ENCODE data around the gene RTN4. TPM values are rescaled to one million over a fixed set of nuclear protein-coding genes. Genes with fewer than 3 reads are reported as not detected.

Gene RTN4
- total RNA-seq, 4 donors from 2014 or later: 183 to 259 (median 244) TPM

GRCh38 chr2:55025627-55026026 lies 24.6 kb downstream of the RTN4 start:
- H3K27me3 ChIP-seq: no peaks in the 10 kb centered on the region
- H3K36me3 ChIP-seq: no peaks in the 10 kb centered on the region
- H3K4me1 ChIP-seq: peaks cover 10 to 18% of the 10 kb centered on the region in 2 donors
- DNase-seq (no peak), ATAC-seq (no peak)
- no peak overlapping the region for H3K27ac ChIP-seq
- no peak overlapping the region for H3K4me3 ChIP-seq
- no peaks in the 10 kb centered on the region for H3K9me3 ChIP-seq
- in situ Hi-C loops (cut with MboI; ENCODE audit: low sequenced_read_pairs in 4 of 4) (loop anchor here in 1 of 4 donors (25.0 kb wide), 3 partner anchors 313 to 913 kb away; partner anchors contain the start of genes ACYP2, CCDC88A and EML6), intact Hi-C loops (cut with DNase I; ENCODE audit: low total_unique reads) (no loop called here)
- no peak for TF ChIP-seq CTCF (IDR thresholded peaks at IDR 0.05 in 4 of 5, conservative IDR thresholded peaks at IDR 0.05 in 1 of 5)

GRCh38 chr2:55025082-55025481 lies 25.2 kb downstream of the RTN4 start:
- Histone ChIP-seq H3K9me3 (no peaks in the 10 kb centered on the region), H3K27ac (no peak overlapping the region), H3K4me3 (no peak overlapping the region), H3K4me1 (peaks cover 10 to 18% of the 10 kb centered on the region in 2 donors), H3K36me3 (no peaks in the 10 kb centered on the region), H3K27me3 (no peaks in the 10 kb centered on the region)
- in situ Hi-C loops (cut with MboI; ENCODE audit: low sequenced_read_pairs in 4 of 4) (loop anchor here in 1 of 4 donors (25.0 kb wide), 3 partner anchors 313 to 913 kb away; partner anchors contain the start of genes ACYP2, CCDC88A and EML6), intact Hi-C loops (cut with DNase I; ENCODE audit: low total_unique reads) (no loop called here)
- ATAC-seq: no peak
- DNase-seq: no peak
- TF ChIP-seq POLR2A (IDR thresholded peaks at IDR 0.05): no peak
- TF ChIP-seq CTCF (IDR thresholded peaks at IDR 0.05 in 4 of 5, conservative IDR thresholded peaks at IDR 0.05 in 1 of 5): no peak

- TF ChIP-seq POLR2A (IDR thresholded peaks at IDR 0.05) (no peak), CTCF (IDR thresholded peaks at IDR 0.05 in 4 of 5, conservative IDR thresholded peaks at IDR 0.05 in 1 of 5) (no peak)
- ATAC-seq (no peak), DNase-seq (no peak)
- H3K4me3 ChIP-seq: no peak overlapping the region
- no peak overlapping the region for H3K27ac ChIP-seq
- peaks cover 10 to 11% of the 10 kb centered on the region in 2 donors for H3K4me1 ChIP-seq
- H3K9me3 ChIP-seq: no peaks in the 10 kb centered on the region
- in situ Hi-C loops (cut with MboI; ENCODE audit: low sequenced_read_pairs in 4 of 4): loop anchor here in 1 of 4 donors (25.0 kb wide), 1 partner anchor 310 kb away; the partner anchor contains the start of gene EML6
- H3K27me3 ChIP-seq: no peaks in the 10 kb centered on the region
- intact Hi-C loops (cut with DNase I; ENCODE audit: low total_unique reads): no loop called here
- no peaks in the 10 kb centered on the region for H3K36me3 ChIP-seq
Measured at GRCh38 chr2:55022476-55022875, 27.8 kb downstream of the RTN4 start.

GRCh38 chr2:55019526-55020258 lies 30.6 kb downstream of the RTN4 start:
- in situ Hi-C loops (cut with MboI; ENCODE audit: low sequenced_read_pairs in 4 of 4): loop anchor here in 3 of 4 donors (5.0 to 25.0 kb wide), 5 partner anchors 115 to 307 kb away; partner anchors contain the start of gene EML6 (in 1 of the 3)
- no peak for TF ChIP-seq CTCF (IDR thresholded peaks at IDR 0.05 in 4 of 5, conservative IDR thresholded peaks at IDR 0.05 in 1 of 5)
- no peak for TF ChIP-seq POLR2A (IDR thresholded peaks at IDR 0.05)
- no peaks in the 10 kb centered on the region for H3K27me3 ChIP-seq
- no peak for ATAC-seq
- intact Hi-C loops (cut with DNase I; ENCODE audit: low total_unique reads): loop anchor here (10.0 kb wide), 1 partner anchor 355 kb away; no protein-coding TSS in a partner anchor
- no peaks in the 10 kb centered on the region for H3K36me3 ChIP-seq
- H3K9me3 ChIP-seq: no peaks in the 10 kb centered on the region
- H3K27ac ChIP-seq: no peak overlapping the region
- peaks cover 4 to 5% of the 10 kb centered on the region in 2 donors for H3K4me1 ChIP-seq
- no peak overlapping the region for H3K4me3 ChIP-seq
- DNase-seq: no peak

Measured in gastrocnemius medialis (tissue), 4 donors.